GM23248 (cell line): ENCODE measurements around the gene ZNF230. TPM values are rescaled to one million over a fixed set of nuclear protein-coding genes. Genes with fewer than 3 reads are reported as not detected.

Experiments
- DNase-seq: peaks from one replicate; pipeline ENCODE4 v3.0.0-alpha.2; 2015
- H2AFZ ChIP-seq: fragments of 200-600 bp; sonication (generic); 2 replicates; pipeline ENCODE4 v1.6.1; 2016; ENCODE audit warnings: antibody characterized with exemption
- H3F3A ChIP-seq: fragments of 200-600 bp; sonication (generic); 2 replicates; pipeline ENCODE4 v1.6.1; 2016; ENCODE audit warnings: mild to moderate bottlenecking, antibody characterized with exemption, mixed run types; ENCODE audit not compliant: insufficient read depth
- H3K27ac ChIP-seq: fragments of 200-600 bp; sonication (generic); 2 replicates; pipeline ENCODE4 v1.5.1; 2016; ENCODE audit warnings: mild to moderate bottlenecking
- H3K27me3 ChIP-seq: fragments of 200-600 bp; sonication (generic); replicated peaks from 2 replicates; pipeline ENCODE4 v1.6.1; 2016; ENCODE audit warnings: mild to moderate bottlenecking; ENCODE audit not compliant: insufficient read depth
- H3K36me3 ChIP-seq: fragments of 200-600 bp; sonication (generic); 2 replicates; pipeline ENCODE4 v1.6.1; 2016; ENCODE audit warnings: low read depth, mild to moderate bottlenecking
- H3K4me1 ChIP-seq: fragments of 200-600 bp; sonication (generic); 2 replicates; pipeline ENCODE4 v1.6.1; 2016; ENCODE audit warnings: mild to moderate bottlenecking; ENCODE audit not compliant: insufficient read depth
- H3K4me2 ChIP-seq: fragments of 200-600 bp; sonication (generic); one replicate; pipeline ENCODE4 v1.6.1; 2016; ENCODE audit warnings: mild to moderate bottlenecking; ENCODE audit not compliant: unreplicated experiment
- H3K4me3 ChIP-seq: fragments of 200-600 bp; sonication (generic); 2 replicates; pipeline ENCODE4 v1.5.1; 2016; ENCODE audit warnings: mild to moderate bottlenecking
- H3K79me2 ChIP-seq: fragments of 200-600 bp; sonication (generic); 2 replicates; pipeline ENCODE4 v1.6.1; 2016; ENCODE audit warnings: mild to moderate bottlenecking; ENCODE audit not compliant: insufficient read depth
- H3K9ac ChIP-seq: fragments of 200-600 bp; sonication (generic); 2 replicates; pipeline ENCODE4 v1.6.1; 2016; ENCODE audit warnings: mild to moderate bottlenecking
- H3K9me2 ChIP-seq: fragments of 200-600 bp; sonication (generic); 2 replicates; pipeline ENCODE4 v1.6.1; 2016; ENCODE audit warnings: mixed run types, mild to moderate bottlenecking, moderate library complexity; ENCODE audit not compliant: insufficient read depth
- H3K9me3 ChIP-seq: fragments of 200-600 bp; sonication (generic); one replicate; pipeline ENCODE4 v1.6.1; 2017; ENCODE audit warnings: low read depth
- H4K20me1 ChIP-seq: fragments of 200-600 bp; sonication (generic); 2 replicates; pipeline ENCODE4 v1.6.0; 2016; ENCODE audit not compliant: insufficient read depth
- EZH2 ChIP-seq: fragments of 200-600 bp; sonication (generic); IDR thresholded peaks from 2 replicates; pipeline ENCODE4 v1.6.1; 2018; ENCODE audit warnings: antibody characterized with exemption, mild to moderate bottlenecking; ENCODE audit not compliant: insufficient read depth, poor library complexity, severe bottlenecking
- EZH2phosphoT487 ChIP-seq: fragments of 200-600 bp; sonication (generic); IDR thresholded peaks from 2 replicates; pipeline ENCODE4 v1.6.1; 2018; ENCODE audit warnings: antibody characterized with exemption, moderate library complexity, mild to moderate bottlenecking, low read depth; ENCODE audit not compliant: insufficient read depth
- WGBS, 2 experiments: methylation state at CpG; one replicate each; pipeline ENCODE4 v1.1.6; 2015 to 2017; ENCODE audit warnings: low lambda C conversion rate in 2 of 2, low coverage in 1 of 2; ENCODE audit errors: missing lambda C conversion rate in 2 of 2; 5-methylcytosine and 5-hydroxymethylcytosine counted together
- in situ Hi-C: fragments of 300-500 bp; cut with MboI; formaldehyde crosslinking; loops from 2 replicates; pipeline ENCODE4 v1.15.0; 2020
- polyA plus RNA-seq: library from polyadenylated mRNA; unstranded; fragments of >200 nt; fragmentation: Nextera tagmentation; extraction: Ambion mirVana; gene quantifications from 2 replicates; pipeline ENCODE4 v1.2.1, GENCODE V29; 2016
- total RNA-seq: library from RNA; depleted of rRNA; stranded (reverse); fragments of >200 nt; shearing (Covaris generic); gene quantifications from 2 replicates; pipeline ENCODE4 v1.2.3, GENCODE V29; 2014

The ZNF230 gene
- total and polyA plus RNA-seq, 2 experiments from 2014 or later = 1.9 to 2.7 TPM

GRCh38 chr19:43966079-43966694, 36.6 kb upstream of the ZNF230 start:
- Histone ChIP-seq H3F3A (no peaks in the 10 kb centered on the region), H3K36me3 (peaks cover 71% of the 10 kb centered on the region), H3K27ac (no peak overlapping the region), H3K4me2 (no peak overlapping the region), H2AFZ (no peak overlapping the region), H3K4me1 (no peaks in the 10 kb centered on the region), H3K9me2 (no peaks in the 10 kb centered on the region), H3K27me3 (no peaks in the 10 kb centered on the region), H3K9me3 (peaks cover 7% of the 10 kb centered on the region), H3K79me2 (peaks cover 9% of the 10 kb centered on the region; the same call in 1 of the 2 replicates), H3K4me3 (no peak overlapping the region), H4K20me1 (no peaks in the 10 kb centered on the region), H3K9ac (no peak overlapping the region)
- DNase-seq = peak; percentile 4
- WGBS, 2 experiments = 91 to 93% methylated on average over 3 of the region's 3 CpGs
- in situ Hi-C loops = no loop called here
- TF ChIP-seq EZH2phosphoT487 (no peak), EZH2 (no peak)

DNA sequence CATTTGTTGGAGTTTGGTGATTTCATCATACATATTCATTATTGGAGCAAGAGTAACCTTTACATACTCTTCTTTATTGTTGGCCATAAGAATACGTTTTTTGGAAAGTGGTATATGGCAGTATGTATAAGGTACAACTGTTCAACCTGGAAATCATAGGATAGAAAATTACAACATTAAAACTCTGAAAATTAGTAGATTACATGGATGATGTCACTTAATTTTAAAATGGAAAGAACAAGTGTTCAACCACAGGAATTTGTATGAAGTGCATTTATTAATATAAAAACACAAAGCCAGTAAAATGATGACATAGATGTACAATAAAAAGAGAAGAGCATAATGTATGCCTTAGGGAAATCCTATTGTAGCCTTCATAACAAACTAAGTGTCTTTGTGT, 26.0 kb upstream of the ZNF230 start:
- H3K9ac ChIP-seq = no peak overlapping the region
- H3K4me1 ChIP-seq = no peaks in the 10 kb centered on the region
- WGBS, 2 experiments = 79 to 94% methylated on average over 1 of the region's 1 CpG
- H3K27ac ChIP-seq = no peak overlapping the region
- TF ChIP-seq EZH2phosphoT487 (no peak), EZH2 (no peak)
- H3K4me2 ChIP-seq = no peak overlapping the region
- DNase-seq = no peak
- in situ Hi-C loops = no loop called here
- H3K79me2 ChIP-seq = no peaks in the 10 kb centered on the region
- no peak overlapping the region for H3K4me3 ChIP-seq
- no peaks in the 10 kb centered on the region for H3F3A ChIP-seq
- no peak overlapping the region for H2AFZ ChIP-seq
- peaks cover 4% of the 10 kb centered on the region for H3K9me3 ChIP-seq
- no peaks in the 10 kb centered on the region; the same call in 1 of the 2 replicates for H3K36me3 ChIP-seq
- H4K20me1 ChIP-seq = no peaks in the 10 kb centered on the region
- H3K9me2 ChIP-seq = no peaks in the 10 kb centered on the region
- H3K27me3 ChIP-seq = no peaks in the 10 kb centered on the region

DNA sequence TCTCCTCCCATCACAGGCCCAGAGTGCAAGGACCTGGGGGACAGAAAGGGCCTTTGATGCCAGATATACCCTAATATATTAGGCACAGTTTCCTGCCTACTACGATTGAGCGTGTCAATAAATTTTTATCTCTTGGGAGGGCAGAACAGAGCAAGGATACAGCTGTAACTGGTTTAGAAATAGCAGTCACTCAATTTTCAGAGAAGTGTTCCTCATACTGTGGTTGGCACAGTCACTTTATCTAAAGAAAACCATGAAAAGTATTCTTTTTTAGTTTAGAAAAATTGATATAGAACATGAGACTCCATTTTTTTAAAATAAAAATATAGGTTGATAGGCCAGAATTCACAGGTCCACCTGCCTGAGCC, 19.2 kb upstream of the ZNF230 start:
- no peak for DNase-seq
- no peak for TF ChIP-seq EZH2phosphoT487
- TF ChIP-seq EZH2 = no peak
- H3K4me2 ChIP-seq = peak overlapping the region; percentile 68
- peak overlapping the region; percentile 50 for H3K27ac ChIP-seq
- H3K4me3 ChIP-seq = peak overlapping the region; percentile 88
- H3F3A ChIP-seq = peaks cover 9% of the 10 kb centered on the region; the same call in 1 of the 2 replicates
- in situ Hi-C loops = no loop called here
- peak overlapping the region; percentile 79 for H3K9ac ChIP-seq
- no peaks in the 10 kb centered on the region for H4K20me1 ChIP-seq
- 34 to 46% methylated on average over 2 of the region's 2 CpGs for WGBS, 2 experiments
- 0 out of 2 replicates have a peak, but pooled peaks cover 4% of the 10 kb centered on the region for H3K4me1 ChIP-seq
- no peaks in the 10 kb centered on the region for H3K27me3 ChIP-seq
- H3K9me3 ChIP-seq = no peaks in the 10 kb centered on the region
- peaks cover under 1% of the 10 kb centered on the region; the same call in 1 of the 2 replicates for H3K36me3 ChIP-seq
- peaks cover 36% of the 10 kb centered on the region for H3K79me2 ChIP-seq
- peak overlapping the region; percentile 90 for H2AFZ ChIP-seq
- no peaks in the 10 kb centered on the region for H3K9me2 ChIP-seq

DNA sequence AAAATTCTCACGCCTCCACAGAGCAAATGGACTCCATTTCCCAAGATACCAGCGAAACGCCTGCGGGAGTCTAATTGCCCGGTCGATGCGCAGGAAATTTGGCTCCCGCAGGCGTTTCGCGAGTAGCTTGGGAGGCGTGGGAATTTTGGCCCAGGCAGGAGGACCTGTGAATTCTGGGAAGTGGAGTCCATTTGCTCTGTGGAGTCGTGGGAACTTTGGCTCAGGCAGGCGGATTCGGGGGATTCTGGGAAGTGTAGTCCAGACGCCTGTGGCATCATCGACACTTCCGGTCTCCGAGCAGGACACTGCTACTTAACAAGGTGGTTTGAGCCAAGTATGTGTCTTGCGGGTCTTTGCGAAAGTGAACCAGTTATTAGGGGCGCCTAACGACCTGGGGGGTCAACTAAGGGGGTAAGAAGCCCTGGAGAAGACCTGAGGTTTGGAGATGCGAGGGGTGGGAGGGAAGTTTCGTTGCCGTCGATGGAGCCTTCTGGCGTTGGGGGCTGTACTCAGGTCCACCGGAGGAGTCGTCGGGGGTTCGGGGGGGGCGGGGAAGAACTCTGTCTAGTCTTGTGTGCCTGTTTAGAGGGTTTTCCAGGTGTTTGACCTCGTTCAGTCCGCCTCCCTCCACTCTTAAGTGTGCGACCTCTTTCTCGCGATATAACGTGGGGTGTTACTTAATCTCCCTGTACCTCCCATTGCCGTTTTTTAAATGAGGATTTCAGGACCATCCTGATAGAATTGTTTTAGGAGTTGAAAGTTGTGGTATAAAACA, 18.7 kb upstream of the ZNF230 start, which contains the start of gene ZNF155:
Gene ZNF155, plus strand, starts transcription at position 277 of the 775 bp plus-strand sequence. CDS start 4,356 bp downstream, outside the sequence.
- WGBS, 2 experiments = 1% methylated on average over 36 to 40 of the region's 40 CpGs
- no peak for TF ChIP-seq EZH2
- no peaks in the 10 kb centered on the region for H3K9me3 ChIP-seq
- no peaks in the 10 kb centered on the region for H4K20me1 ChIP-seq
- H3K4me1 ChIP-seq = 0 out of 2 replicates have a peak, but pooled peaks cover 4% of the 10 kb centered on the region
- in situ Hi-C loops = no loop called here
- H3K36me3 ChIP-seq = peaks cover 6% of the 10 kb centered on the region
- H3K27me3 ChIP-seq = no peaks in the 10 kb centered on the region
- H3K4me2 ChIP-seq = peak within 1 kb of the TSS; percentile 87
- H3K9me2 ChIP-seq = no peaks in the 10 kb centered on the region
- H3K79me2 ChIP-seq = peaks cover 40% of the 10 kb centered on the region
- H3K4me3 ChIP-seq = peak within 1 kb of the TSS; percentile 88
- peaks cover 9% of the 10 kb centered on the region; the same call in 1 of the 2 replicates for H3F3A ChIP-seq
- H3K27ac ChIP-seq = peak within 1 kb of the TSS; percentile 50
- H2AFZ ChIP-seq = peak within 1 kb of the TSS; percentile 90
- peak; percentile 99 for DNase-seq
- H3K9ac ChIP-seq = peak within 1 kb of the TSS; percentile 79
